Measurements from ENCODE around the gene TLCD2. TPM values are rescaled to one million over a fixed set of nuclear protein-coding genes. Genes with fewer than 3 reads are reported as not detected.

TLCD2 gene
- total RNA-seq, 1 experiment from 2014 or later: 1.9 TPM

- DNase-seq (ENCODE audit: low spot score) (no peak), ATAC-seq (no peak)
- Mint-ChIP-seq H3K4me3 (no peak overlapping the region), H3K27ac (no peak overlapping the region), H3K27me3 (ENCODE audit: low read depth) (0 out of 2 replicates have a peak, but pooled peaks cover 2% of the 10 kb centered on the region), H3K9me3 (peaks cover 3% of the 10 kb centered on the region; the same call in 1 of the 2 replicates), H3K36me3 (peaks cover 6% of the 10 kb centered on the region), H3K4me1 (no peaks in the 10 kb centered on the region)
- TF ChIP-seq NR2C2 (CRISPR knock-in tag; IDR thresholded peaks at IDR 0.05) (no peak), SOX15 (CRISPR knock-in tag; IDR thresholded peaks at IDR 0.05) (no peak), ERG (CRISPR knock-in tag; IDR thresholded peaks at IDR 0.05) (no peak), ATF3 (CRISPR knock-in tag; conservative IDR thresholded peaks at IDR 0.05) (no peak), ETV6 (CRISPR knock-in tag; IDR thresholded peaks at IDR 0.05) (no peak), TEAD4 (CRISPR knock-in tag; IDR thresholded peaks at IDR 0.05) (no peak), TEAD1 (CRISPR knock-in tag; IDR thresholded peaks at IDR 0.05) (no peak), USF2 (CRISPR knock-in tag; IDR thresholded peaks at IDR 0.05) (no peak), SMAD3 (CRISPR knock-in tag; IDR thresholded peaks at IDR 0.05; ENCODE audit: borderline replicate concordance) (no peak), MYBL2 (CRISPR knock-in tag; IDR thresholded peaks at IDR 0.05) (no peak), ZNF671 (CRISPR knock-in tag; IDR thresholded peaks at IDR 0.05) (no peak), FOXP4 (CRISPR knock-in tag; IDR thresholded peaks at IDR 0.05) (no peak), E2F4 (CRISPR knock-in tag; IDR thresholded peaks at IDR 0.05; ENCODE audit: borderline replicate concordance, low read depth) (no peak), ZNF121 (CRISPR knock-in tag; IDR thresholded peaks at IDR 0.05) (no peak), MAX (CRISPR knock-in tag; IDR thresholded peaks at IDR 0.05) (no peak), ZNF281 (CRISPR knock-in tag; IDR thresholded peaks at IDR 0.05) (no peak)
- CTCF ChIA-PET: interaction anchor here (2.0 kb wide), 1 partner anchor 15 kb away, joined by 6 read pairs; no protein-coding TSS in a partner anchor
- POLR2A ChIA-PET: no interaction called here
These were observed 25.2 kb upstream of the TLCD2 start for GRCh38 chr17:1735418-1735817.

GRCh38 chr17:1733759-1734158 is 23.6 kb upstream of the TLCD2 start:
- ATAC-seq (no peak), DNase-seq (ENCODE audit: low spot score) (no peak)
- Mint-ChIP-seq H3K36me3 (peaks cover 6% of the 10 kb centered on the region), H3K27ac (no peak overlapping the region), H3K4me1 (no peaks in the 10 kb centered on the region), H3K9me3 (peaks cover 3% of the 10 kb centered on the region; the same call in 1 of the 2 replicates), H3K4me3 (no peak overlapping the region), H3K27me3 (ENCODE audit: low read depth) (0 out of 2 replicates have a peak, but pooled peaks cover 2% of the 10 kb centered on the region)
- POLR2A ChIA-PET: no interaction called here
- CTCF ChIA-PET: interaction anchor here (1.1 kb wide), 1 partner anchor 11 kb away, joined by 3 read pairs; no protein-coding TSS in a partner anchor
- TF ChIP-seq ZNF232 (CRISPR knock-in tag; IDR thresholded peaks at IDR 0.05) (no peak), AR (CRISPR knock-in tag; IDR thresholded peaks at IDR 0.05) (no peak), ZMAT4 (CRISPR knock-in tag; IDR thresholded peaks at IDR 0.05) (no peak), ZNF263 (CRISPR knock-in tag; IDR thresholded peaks at IDR 0.05; ENCODE audit: low read depth) (no peak), IRF1 (CRISPR knock-in tag; IDR thresholded peaks at IDR 0.05) (no peak), GRHL2 (CRISPR knock-in tag; IDR thresholded peaks at IDR 0.05; ENCODE audit: insufficient replicate concordance, severe bottlenecking) (no peak)

All from WTC11 (cell line).